ENCODE results near the gene ANGPT4.

DNA sequence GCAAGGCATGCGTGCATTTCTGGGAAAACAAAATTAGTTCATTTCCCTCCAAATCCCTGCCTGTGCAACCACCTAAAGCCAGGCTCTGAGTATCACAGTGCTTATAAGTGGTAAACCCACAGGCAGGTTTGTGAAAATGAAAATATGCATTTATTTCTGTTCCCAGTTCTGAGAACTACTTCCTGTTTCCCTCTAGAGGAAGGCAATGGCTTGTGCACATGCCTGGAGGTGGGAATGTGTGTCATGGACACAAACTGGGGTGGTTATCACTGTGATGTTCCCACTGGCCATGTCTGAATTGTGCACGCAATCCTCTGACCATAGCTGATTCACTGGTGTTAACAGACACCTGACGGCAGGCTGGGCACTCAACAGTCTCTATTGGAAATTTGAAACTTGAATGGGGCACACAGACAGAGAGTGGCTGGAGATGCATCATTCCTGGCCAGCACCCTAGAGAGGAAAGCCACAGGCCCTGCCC, 56.3 kb downstream of the ANGPT4 start:
- TF ChIP-seq, protein P1, sequence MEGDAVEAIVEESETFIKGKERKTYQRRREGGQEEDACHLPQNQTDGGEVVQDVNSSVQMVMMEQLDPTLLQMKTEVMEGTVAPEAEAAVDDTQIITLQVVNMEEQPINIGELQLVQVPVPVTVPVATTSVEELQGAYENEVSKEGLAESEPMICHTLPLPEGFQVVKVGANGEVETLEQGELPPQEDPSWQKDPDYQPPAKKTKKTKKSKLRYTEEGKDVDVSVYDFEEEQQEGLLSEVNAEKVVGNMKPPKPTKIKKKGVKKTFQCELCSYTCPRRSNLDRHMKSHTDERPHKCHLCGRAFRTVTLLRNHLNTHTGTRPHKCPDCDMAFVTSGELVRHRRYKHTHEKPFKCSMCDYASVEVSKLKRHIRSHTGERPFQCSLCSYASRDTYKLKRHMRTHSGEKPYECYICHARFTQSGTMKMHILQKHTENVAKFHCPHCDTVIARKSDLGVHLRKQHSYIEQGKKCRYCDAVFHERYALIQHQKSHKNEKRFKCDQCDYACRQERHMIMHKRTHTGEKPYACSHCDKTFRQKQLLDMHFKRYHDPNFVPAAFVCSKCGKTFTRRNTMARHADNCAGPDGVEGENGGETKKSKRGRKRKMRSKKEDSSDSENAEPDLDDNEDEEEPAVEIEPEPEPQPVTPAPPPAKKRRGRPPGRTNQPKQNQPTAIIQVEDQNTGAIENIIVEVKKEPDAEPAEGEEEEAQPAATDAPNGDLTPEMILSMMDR (IDR thresholded peaks at IDR 0.05) = no peak
- no peak for TF ChIP-seq POLR2A (IDR thresholded peaks at IDR 0.05)
- TF ChIP-seq POLR2AphosphoS5 (IDR thresholded peaks at IDR 0.05) = no peak

All from transverse colon (tissue), 4 donors.